ENCODE measurements around the gene SNX27. TPM values are rescaled to one million over a fixed set of nuclear protein-coding genes. Genes with fewer than 3 reads are reported as not detected.
A peak's percentile ranks its signal among the peaks of the same experiment; 100 is the strongest.
"Not testable (repeated sequence)": the region's sequence is repeated elsewhere in the genome, so short reads cannot be mapped to it uniquely, and the experiment has no call there.

SNX27 gene
- total and polyA plus RNA-seq, 5 donors, result 13.7 to 36.5 (median 34.9) TPM

GRCh38 chr1:151728151-151729054 lies 116.6 kb downstream of the SNX27 start:
- Histone ChIP-seq H3K27ac (ENCODE audit: low read length) (peak overlapping the region; percentile 60), H3K4me1 (ENCODE audit: control insufficient read depth, insufficient read depth, low read length) (no peaks in the 10 kb centered on the region), H3K9me3 (ENCODE audit: control insufficient read depth, low read length) (no peaks in the 10 kb centered on the region), H3K27me3 (ENCODE audit: control insufficient read depth, insufficient read depth) (no peaks in the 10 kb centered on the region), H3K4me3 (ENCODE audit: low read length) (peak overlapping the region; percentile 12)
- intact Hi-C loops (cut with DNase I), result no loop called here
- 20% methylated on average over 19 of the region's 19 CpGs for WGBS
- DNase-seq (peak in 2 of 3 donors; percentile 47 to 62), ATAC-seq (peak; percentile 87 to 90)

GRCh38 chr1:151729157-151729965 lies 117.5 kb downstream of the SNX27 start:
- Histone ChIP-seq H3K4me3 (ENCODE audit: low read length) (no peak overlapping the region), H3K4me1 (ENCODE audit: control insufficient read depth, insufficient read depth, low read length) (no peaks in the 10 kb centered on the region), H3K27ac (ENCODE audit: low read length) (no peak overlapping the region), H3K9me3 (ENCODE audit: control insufficient read depth, low read length) (no peaks in the 10 kb centered on the region), H3K27me3 (ENCODE audit: control insufficient read depth, insufficient read depth) (no peaks in the 10 kb centered on the region)
- ATAC-seq (no peak), DNase-seq (no peak)
- 66% methylated on average over 10 of the region's 10 CpGs for WGBS
- intact Hi-C loops (cut with DNase I), result no loop called here

- 81% methylated on average over 4 of the region's 4 CpGs for WGBS
- intact Hi-C loops (cut with DNase I), result loop anchor here in 3 of 4 donors (5.0 to 10.0 kb wide), 4 partner anchors 135 to 285 kb away; no protein-coding TSS in a partner anchor
- DNase-seq, result no peak
- Histone ChIP-seq H3K27ac (ENCODE audit: low read length) (no peak overlapping the region), H3K4me3 (ENCODE audit: low read length) (no peak overlapping the region), H3K9me3 (ENCODE audit: control insufficient read depth, low read length) (no peaks in the 10 kb centered on the region), H3K4me1 (ENCODE audit: control insufficient read depth, insufficient read depth, low read length) (no peaks in the 10 kb centered on the region), H3K27me3 (ENCODE audit: control insufficient read depth, insufficient read depth) (no peaks in the 10 kb centered on the region)
- no peak for ATAC-seq
Measured at GRCh38 chr1:151729966-151730291, 118.1 kb downstream of the SNX27 start.

- intact Hi-C loops (cut with DNase I), result loop anchor here in 3 of 4 donors (5.0 to 10.0 kb wide), 4 partner anchors 138 to 288 kb away; no protein-coding TSS in a partner anchor
- DNase-seq, result no peak
- no peak for ATAC-seq
Measured at GRCh38 chr1:151733126-151733525, 121.3 kb downstream of the SNX27 start.

GRCh38 chr1:151733995-151734394 lies 122.1 kb downstream of the SNX27 start:
- ATAC-seq; H3K27ac ChIP-seq (ENCODE audit: low read length); H3K27me3 ChIP-seq (ENCODE audit: control insufficient read depth, insufficient read depth); DNase-seq; H3K9me3 ChIP-seq (ENCODE audit: control insufficient read depth, low read length); H3K4me1 ChIP-seq (ENCODE audit: control insufficient read depth, insufficient read depth, low read length); H3K4me3 ChIP-seq (ENCODE audit: low read length): not testable (repeated sequence)
- WGBS, result 91% methylated on average over 9 of the region's 9 CpGs
- intact Hi-C loops (cut with DNase I), result loop anchor here in 3 of 4 donors (2.0 to 10.0 kb wide), 5 partner anchors 41 to 289 kb away; no protein-coding TSS in a partner anchor

More at GRCh38 chr1:151733126-151733525, 121.3 kb downstream of the SNX27 start:
- no peak overlapping the region for H3K4me3 ChIP-seq (ENCODE audit: low read length)
- H3K9me3 ChIP-seq (ENCODE audit: control insufficient read depth, low read length), result peaks cover 3% of the 10 kb centered on the region
- whole genome bisulfite sequencing, result 78% methylated on average over 3 of the region's 3 CpGs
- H3K27ac ChIP-seq (ENCODE audit: low read length), result no peak overlapping the region
- H3K4me1 ChIP-seq (ENCODE audit: control insufficient read depth, insufficient read depth, low read length), result no peaks in the 10 kb centered on the region
- H3K27me3 ChIP-seq (ENCODE audit: control insufficient read depth, insufficient read depth), result no peaks in the 10 kb centered on the region

GRCh38 chr1:151737026-151737425 lies 125.2 kb downstream of the SNX27 start:
- no peak overlapping the region for H3K27ac ChIP-seq (ENCODE audit: low read length)
- DNase-seq, result no peak
- no peaks in the 10 kb centered on the region for H3K4me1 ChIP-seq (ENCODE audit: control insufficient read depth, insufficient read depth, low read length)
- intact Hi-C loops (cut with DNase I), result loop anchor here (5.0 to 10.0 kb wide), 4 partner anchors 142 to 292 kb away; no protein-coding TSS in a partner anchor
- ATAC-seq, result no peak
- H3K4me3 ChIP-seq (ENCODE audit: low read length), result no peak overlapping the region
- H3K27me3 ChIP-seq (ENCODE audit: control insufficient read depth, insufficient read depth), result no peaks in the 10 kb centered on the region
- 76% methylated on average over 2 of the region's 2 CpGs for WGBS
- H3K9me3 ChIP-seq (ENCODE audit: control insufficient read depth, low read length), result peaks cover 3% of the 10 kb centered on the region

- DNase-seq, result no peak
- Histone ChIP-seq H3K27me3 (ENCODE audit: control insufficient read depth, insufficient read depth) (no peaks in the 10 kb centered on the region), H3K4me1 (ENCODE audit: control insufficient read depth, insufficient read depth, low read length) (no peaks in the 10 kb centered on the region), H3K27ac (ENCODE audit: low read length) (no peak overlapping the region), H3K4me3 (ENCODE audit: low read length) (no peak overlapping the region), H3K9me3 (ENCODE audit: control insufficient read depth, low read length) (peaks cover 3% of the 10 kb centered on the region)
- intact Hi-C loops (cut with DNase I), result loop anchor here (5.0 to 10.0 kb wide), 4 partner anchors 143 to 293 kb away; no protein-coding TSS in a partner anchor
- no peak for ATAC-seq
Measured at GRCh38 chr1:151737479-151737878, 125.6 kb downstream of the SNX27 start.

- WGBS, result 53% methylated on average over 3 of the region's 3 CpGs
- ATAC-seq, result no peak
Measured at GRCh38 chr1:151739590-151740355, 127.9 kb downstream of the SNX27 start.

GRCh38 chr1:151741516-151741915 lies 129.7 kb downstream of the SNX27 start:
- 86% methylated on average over 4 of the region's 4 CpGs for WGBS

More at GRCh38 chr1:151739590-151740355, 127.9 kb downstream of the SNX27 start:
- no peak for DNase-seq
- Histone ChIP-seq H3K4me3 (ENCODE audit: low read length) (no peak overlapping the region), H3K4me1 (ENCODE audit: control insufficient read depth, insufficient read depth, low read length) (no peaks in the 10 kb centered on the region), H3K27me3 (ENCODE audit: control insufficient read depth, insufficient read depth) (no peaks in the 10 kb centered on the region), H3K9me3 (ENCODE audit: control insufficient read depth, low read length) (peaks cover 3% of the 10 kb centered on the region), H3K27ac (ENCODE audit: low read length) (no peak overlapping the region)
- intact Hi-C loops (cut with DNase I), result loop anchor here (5.0 to 10.0 kb wide), 4 partner anchors 145 to 295 kb away; no protein-coding TSS in a partner anchor

More at GRCh38 chr1:151741516-151741915, 129.7 kb downstream of the SNX27 start:
- no peak for ATAC-seq
- Histone ChIP-seq H3K4me1 (ENCODE audit: control insufficient read depth, insufficient read depth, low read length) (no peaks in the 10 kb centered on the region), H3K27me3 (ENCODE audit: control insufficient read depth, insufficient read depth) (no peaks in the 10 kb centered on the region), H3K27ac (ENCODE audit: low read length) (no peak overlapping the region), H3K9me3 (ENCODE audit: control insufficient read depth, low read length) (peaks cover 3% of the 10 kb centered on the region), H3K4me3 (ENCODE audit: low read length) (no peak overlapping the region)
- no peak for DNase-seq
- intact Hi-C loops (cut with DNase I), result no loop called here
